ENCODE results near the gene ALS2.

Gene ALS2

DNA sequence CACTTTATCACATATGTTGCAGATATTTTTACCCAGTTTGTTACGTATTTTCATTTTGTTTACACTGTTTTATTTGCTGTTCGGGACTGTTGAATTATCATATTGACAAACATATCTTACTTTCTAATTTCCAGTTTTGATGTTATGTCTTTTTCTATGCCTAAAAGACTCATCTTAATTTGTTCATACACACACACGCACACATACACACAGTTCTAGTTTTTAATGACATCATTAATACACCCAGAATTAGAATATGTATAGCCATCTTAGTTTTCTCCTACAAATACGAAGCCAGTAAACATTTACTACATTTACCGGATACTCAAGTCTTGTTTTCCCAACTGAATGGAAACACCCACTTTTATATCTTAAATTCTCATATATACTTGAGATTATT lies 29.2 kb downstream of the ALS2 start:
- no peak for DNase-seq

DNA sequence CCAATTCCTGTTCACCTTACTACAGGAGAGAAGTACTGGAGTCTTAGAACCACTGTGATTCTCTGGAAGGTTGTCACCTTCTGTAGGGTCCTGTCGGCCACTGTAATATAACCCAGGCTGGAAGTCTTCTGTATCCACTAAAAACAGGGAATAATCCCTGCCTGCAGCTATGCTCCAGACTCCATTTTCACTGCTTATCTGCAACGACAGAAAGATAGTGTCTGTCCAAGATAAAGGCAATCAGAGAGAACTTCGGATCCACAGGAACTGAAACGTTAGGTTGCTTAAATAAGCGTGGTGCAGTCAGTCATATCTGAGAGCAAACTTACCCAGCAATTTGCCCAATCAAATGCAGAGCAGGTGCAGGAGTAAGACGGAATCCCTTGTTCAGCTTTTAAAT lies 34.2 kb downstream of the ALS2 start:
- DNase-seq: no peak

DNA sequence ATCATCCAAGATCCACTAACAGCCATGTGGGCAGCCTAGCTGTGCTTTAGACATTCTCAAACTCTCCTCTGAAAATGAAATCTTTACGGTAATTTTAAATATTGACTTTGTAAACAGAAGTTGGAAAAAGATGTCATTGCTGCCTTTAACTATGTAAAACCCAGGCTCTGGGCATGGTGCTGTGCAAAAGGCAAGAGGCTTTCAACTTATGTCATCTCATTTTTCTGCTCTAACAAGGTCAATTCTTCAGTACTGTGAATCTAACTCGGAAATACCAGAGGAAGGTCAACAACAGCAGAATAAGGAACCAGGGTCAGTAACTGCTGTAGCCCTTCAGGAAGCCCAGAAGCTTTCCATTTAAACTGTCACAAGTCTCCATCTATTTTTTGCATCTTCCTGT lies 45.2 kb downstream of the ALS2 start:
- no peak for DNase-seq

DNA sequence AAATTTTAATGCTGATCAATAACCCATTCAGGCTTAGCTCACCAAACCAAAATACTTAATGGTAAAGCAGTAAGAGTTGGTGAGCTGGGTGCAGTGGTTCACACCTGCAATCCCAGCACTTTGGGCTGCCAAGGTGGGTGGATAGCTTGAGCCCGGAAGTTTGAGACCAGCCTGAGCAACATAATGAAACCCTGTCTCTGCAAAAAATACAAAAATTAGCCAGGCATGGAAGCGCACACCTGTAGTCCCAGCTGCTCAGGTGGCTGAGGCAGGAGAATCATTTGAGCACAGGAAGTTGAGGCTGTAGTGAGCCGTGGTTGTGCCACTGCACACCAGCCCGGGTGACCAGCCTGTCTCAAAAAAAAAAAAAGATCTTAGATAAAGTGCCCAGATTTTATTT lies 46.6 kb downstream of the ALS2 start:
- DNase-seq: no peak

DNA sequence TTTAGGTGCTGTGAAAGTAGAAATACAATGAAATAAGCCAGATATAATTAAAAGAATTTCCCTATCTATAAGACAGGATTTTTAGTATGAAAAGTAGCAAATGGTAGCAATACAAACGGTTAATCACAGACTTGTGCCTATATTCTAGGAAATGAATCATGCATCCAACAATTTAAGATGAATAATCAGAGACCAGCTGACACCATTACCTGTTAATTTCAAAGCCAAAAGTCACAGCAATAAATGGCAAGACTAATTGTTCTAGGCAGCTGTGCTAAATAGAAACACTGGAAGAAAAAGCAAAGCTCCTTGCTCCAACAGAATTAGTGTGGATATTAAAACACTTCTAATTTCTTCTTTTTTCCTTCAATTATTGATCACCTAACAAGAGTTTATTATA lies 47.2 kb downstream of the ALS2 start:
- DNase-seq: no peak

DNA sequence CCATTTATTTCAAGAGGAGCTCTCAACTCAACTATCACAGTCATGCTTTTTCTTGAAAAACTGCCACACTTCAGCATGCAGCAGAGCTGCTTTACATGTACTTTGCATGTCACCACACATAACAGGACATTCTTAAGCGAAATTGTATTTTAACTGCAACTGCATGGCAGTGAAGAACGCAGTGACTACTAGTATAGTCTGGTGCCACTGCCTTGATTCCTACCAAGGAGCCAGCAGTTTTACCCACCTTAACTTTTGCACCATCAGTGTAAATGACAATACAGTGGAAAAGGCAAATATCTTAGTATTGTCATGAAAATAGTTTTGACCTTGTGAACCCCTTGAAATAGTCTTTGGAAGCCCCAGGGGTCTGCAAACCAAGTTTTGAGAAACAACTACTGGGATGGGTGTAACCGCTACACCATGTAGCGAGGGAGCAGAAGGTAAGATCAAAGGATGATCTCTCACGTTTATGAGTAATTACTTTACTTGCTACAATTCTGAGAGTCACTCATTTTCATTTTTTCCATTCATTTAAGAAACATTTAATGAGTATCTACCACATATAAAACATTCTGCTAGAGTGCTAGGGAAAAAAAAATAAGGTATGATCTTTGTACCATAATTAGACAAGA lies 50.0 kb downstream of the ALS2 start:
- no peak for DNase-seq

DNA sequence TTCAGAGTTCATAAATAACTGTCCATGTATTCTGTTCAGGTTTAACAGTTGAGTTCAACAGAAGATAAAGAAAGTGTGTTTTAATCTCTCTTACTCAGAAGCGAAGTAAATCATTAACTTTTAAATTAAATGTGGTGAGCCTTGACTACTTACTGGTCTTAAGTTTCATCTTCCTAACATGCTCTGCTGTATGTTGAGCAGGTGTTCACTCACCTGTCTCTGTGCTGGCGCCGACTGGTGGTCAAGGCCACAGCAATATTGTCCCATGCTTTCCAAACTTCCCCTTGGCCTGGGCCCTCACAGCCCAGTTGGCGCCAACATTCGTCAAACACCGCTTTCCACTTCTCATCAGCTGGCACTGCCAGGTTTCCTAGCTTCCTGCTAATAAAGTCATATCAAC lies 65.3 kb downstream of the ALS2 start:
- DNase-seq: no peak

DNA sequence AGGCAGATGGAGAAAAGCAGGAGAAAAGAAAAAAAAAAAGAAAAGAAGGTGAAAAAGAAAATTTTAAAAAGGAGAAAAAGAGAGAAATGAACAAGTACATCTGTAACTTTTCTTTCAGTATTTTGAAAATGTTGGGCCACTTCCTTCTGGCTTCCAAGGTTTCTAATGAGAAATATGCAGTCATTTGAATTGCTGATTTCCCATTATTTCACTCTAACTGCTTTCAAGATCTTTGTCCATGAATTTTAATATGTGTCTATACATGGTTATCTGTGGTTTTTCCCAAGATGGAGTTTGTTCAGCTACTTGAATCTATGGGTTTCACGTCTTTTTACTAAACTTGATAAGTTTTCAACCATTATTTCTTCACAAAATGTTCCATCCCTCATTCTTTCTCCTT lies 68.0 kb downstream of the ALS2 start:
- no peak for DNase-seq

DNA sequence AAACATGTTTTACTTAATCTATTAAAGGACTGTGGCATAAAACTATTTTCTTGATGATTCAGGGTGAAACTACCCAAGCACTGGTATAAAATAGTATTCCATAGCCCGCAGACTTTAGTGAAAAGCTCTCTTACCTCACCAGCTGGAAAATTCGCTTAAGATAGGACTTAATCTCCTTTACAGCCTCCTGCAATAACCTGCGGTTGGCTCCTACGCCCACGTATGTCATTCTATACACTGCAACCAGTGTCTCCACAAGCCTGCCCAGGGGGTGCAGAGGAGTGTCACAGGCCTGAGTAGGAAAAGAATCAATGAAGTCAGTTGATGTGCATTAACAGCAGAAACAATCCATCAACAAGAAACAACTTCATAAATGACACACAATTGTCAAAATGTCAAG lies 71.0 kb downstream of the ALS2 start:
- DNase-seq: no peak

DNA sequence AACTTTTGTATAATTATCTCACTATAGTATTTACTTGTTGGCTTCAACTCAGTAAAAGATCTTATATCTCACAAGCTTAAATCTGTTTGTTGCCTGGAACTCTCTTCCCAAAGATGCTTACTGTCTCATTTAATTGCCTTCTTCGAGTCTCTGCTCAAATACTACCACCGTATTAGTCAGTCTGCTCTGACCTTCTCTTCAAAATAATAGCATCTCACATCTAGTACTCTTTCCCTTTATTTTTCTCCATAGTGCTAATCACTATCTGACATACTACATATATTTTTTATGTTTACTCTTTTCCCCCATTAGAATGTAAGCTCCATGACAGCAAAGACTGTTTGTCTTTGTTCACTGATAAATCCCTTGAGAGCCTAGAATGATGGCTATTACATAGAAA lies 71.7 kb downstream of the ALS2 start:
- DNase-seq: no peak

DNA sequence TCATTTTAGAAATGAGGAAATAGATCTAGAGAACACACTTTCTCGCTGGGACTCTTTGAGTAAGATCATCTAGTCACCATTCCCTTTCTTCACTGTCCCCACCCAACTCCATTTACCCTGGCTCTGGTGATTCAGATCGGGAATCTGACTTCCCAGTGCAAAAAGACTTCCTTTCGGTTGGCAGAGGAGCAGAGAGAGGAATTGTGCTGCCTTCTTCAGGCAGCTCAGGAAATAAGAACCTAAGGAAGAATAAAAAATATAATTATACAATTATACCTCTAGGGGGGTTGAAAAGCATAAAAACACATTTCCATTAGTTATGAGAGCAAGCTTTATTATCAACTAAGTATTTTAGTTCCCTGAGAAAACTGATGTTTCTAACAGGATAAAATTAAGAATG lies 73.0 kb downstream of the ALS2 start:
- DNase-seq: no peak

DNA sequence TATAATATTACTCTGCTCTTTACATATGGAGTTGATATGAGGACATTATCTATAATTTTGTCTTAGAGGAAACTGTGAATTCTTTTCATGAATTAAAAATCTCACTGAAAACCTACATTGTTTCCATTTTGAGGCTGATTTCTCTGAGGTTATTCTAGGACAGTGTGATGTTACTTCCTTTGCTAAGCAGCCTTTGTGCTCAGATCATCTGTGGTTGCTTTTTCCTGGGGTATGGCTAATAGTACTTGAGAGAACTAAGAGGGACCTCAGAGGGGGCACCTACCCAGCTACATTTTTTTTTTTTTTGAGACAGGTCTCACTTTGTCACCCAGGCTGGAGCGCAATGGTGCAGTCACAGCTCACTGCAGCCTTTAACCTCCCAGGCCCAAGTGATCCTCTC lies 73.6 kb downstream of the ALS2 start:
- no peak for DNase-seq

DNA sequence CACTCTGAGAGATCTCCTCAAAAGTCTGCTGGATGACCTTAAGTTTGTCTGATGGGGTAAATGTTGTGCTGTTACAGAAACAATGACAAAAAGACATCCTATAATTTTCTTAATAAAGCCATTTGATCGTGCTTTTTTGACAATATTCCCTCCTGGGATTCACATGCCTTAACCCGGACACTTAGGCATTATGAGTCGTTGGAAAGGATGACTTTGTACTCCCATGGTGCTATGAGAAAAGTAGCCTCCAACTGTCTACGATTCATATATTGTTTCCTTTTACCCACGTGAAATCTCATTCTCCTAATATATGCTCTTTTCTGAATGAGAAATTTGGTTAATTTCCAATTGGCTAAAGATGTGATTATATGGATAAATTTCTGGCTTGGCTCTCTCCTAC lies 76.2 kb downstream of the ALS2 start:
- no peak for DNase-seq

DNA sequence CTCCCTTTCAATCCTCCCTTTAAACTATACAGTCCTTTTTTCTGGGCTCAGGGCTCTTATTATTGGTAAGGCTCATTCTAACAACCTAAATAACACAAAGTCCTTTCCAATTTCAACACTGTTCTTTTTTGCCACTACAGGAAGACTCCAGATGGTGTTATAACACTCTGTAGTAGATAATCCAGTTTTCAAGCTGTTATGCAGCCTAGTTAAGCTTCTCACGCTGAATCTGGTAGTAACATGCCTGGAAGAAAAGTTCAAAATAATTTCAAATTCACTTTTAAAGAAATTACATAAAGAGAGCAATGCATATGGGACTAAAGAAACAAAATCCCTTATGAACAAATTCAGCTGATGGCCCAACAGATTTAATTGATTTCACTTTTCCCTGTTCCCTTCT lies 79.1 kb downstream of the ALS2 start:
- peak in 1 of 2 experiments; percentile 15 for DNase-seq

DNA sequence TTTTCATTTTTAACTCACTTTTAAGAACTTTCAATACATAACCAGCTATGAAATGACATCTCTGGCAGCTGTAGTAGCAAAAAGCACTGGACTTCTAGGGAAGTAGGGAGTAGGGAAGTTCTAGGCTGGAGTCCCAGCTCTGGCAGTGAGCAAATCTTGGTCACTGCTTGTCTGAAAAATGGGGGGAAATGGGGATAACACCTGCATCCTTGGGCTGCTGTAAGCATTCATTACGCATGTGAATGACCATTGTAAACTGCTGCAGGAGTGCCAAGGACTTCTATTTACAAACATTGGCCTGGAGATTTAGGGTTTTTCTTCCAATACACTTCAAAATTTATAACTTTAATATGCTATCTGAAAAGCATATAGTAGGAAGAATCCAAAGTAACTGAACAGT lies 81.3 kb downstream of the ALS2 start:
- DNase-seq: no peak

DNA sequence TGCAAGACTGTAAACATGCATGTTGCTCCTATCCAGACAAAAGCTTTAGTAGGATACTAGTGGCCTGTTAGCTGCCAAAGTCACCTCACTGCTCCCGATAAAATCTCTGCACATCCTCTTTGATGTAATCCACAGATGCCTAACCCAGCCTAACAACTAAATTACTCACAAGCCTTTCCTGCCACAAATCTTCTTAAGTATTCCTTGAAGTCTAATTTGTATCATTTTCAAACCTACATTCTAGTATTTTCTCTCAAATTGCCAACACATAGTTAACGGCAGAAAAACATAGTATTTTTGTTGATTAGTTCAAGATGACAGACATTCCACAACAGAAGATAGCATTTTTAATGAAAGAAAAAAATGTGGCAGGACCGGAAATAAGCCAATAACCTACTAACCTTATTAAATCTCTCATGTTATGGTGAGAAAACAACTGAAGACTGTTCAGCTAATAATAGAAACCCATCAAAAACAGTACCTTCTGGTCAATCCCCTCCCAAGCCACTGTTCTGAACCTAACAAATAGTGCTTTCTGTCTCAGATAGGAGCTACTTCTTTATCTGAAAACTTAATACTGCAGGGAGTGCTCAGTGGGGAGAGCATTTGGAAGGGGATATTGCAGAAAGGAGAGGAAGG lies 82.0 kb downstream of the ALS2 start, which contains the start of gene MPP4:
Gene MPP4 (minus strand): TSS at position 57 of the 639 bp plus-strand sequence. CDS start 4,690 bp downstream, outside the sequence.
- no peak for DNase-seq

DNA sequence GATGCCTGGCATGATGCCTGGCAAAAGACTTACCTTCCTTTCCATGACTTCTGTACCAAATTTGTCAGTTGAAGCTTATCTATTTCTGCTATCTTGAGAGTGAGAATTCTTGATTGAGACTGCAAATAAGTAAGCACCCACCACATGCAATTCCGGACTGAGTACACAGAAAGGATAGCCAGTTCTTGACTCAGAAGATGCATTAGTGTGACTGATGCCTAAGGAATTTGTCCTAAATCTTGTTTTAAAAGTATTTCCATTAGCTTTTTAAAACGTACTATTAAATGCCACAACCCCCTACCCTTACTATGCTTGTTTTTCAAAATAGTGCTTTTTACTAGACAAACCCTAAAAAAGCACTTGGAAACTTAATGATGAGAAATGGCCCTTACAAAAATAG lies 82.8 kb downstream of the ALS2 start:
- DNase-seq: no peak

DNA sequence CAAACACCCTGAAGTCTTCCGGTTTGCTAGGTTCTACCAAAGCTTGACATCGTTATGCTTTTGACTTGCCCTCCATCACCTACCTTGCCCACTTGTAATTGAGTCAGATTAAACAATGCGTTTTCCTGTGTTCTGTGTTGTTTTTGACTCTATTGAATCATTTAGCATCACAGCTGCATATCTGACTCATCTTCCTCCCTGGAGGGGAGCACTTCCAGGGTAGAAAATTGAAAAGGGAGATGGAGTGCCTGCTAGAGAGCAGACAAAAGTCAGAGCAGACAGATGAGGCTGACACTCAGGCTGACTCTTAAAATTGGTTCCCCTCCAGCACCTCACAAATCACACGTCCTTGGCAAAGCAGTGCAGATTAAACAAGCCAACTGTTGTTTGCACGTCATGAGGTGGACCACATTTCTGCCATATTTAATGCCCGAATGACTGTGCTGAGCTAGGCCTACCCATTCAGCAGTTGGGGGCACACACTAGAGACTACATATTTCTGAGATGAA lies 84.5 kb downstream of the ALS2 start:
- DNase-seq: no peak

DNA sequence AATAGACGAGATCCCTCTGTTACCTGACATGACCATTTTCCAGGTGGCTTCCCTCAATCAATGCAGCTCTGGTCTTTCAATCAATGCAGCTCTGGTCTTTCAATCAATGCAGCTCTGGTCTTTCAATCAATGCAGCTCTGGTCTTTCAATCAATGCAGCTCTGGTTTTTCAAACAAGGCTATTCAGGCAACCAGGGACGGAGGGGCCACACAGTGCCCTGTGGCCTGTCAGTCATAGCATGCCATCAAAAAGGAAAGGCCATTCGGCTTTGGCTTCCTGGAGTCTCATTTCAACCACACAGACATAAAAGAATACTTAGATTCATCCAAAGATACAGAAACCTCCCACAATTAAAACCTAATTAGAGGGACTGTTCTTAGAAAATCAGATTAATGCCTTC lies 95.6 kb downstream of the ALS2 start:
- no peak for DNase-seq

DNA sequence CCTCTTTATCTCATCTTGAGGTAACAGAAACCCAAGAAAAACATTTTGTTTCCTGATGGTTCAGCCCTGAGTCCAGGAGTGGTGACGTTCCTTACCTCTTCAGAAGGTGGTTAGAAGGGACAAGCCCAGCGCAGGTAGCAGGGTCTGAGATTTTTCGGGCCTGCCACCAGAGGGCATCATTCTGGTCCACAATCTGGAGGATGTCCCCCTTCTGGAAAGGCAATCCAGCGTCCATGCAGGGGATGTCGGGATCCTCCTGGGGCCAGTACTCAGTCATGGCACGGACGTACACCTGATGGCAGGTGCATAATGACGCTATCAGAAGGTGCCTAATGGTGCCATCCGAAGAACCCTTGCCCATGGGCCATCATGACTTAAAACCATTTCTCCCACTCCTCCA lies 100.0 kb downstream of the ALS2 start:
- DNase-seq: no peak

DNA sequence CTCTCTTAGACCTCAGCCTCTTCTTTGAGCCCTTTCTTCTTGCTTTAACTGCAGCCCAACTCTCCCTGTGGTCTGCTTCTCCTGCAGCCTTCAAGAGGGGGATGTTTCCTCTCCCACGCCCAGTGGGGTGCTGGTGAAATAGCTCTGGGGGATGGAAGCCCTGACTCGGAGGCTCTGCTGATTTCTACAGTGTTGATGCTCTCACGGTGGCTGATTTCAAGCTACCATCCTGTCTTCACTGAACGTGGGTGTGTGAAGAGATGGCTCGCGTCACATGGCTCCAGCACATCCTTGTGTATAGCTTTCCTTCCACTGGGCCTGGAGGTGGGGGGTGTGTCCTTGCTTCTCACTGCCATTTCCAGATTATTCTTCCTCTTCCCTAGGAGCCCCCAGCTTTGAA lies 102.3 kb downstream of the ALS2 start:
- DNase-seq: no peak

DNA sequence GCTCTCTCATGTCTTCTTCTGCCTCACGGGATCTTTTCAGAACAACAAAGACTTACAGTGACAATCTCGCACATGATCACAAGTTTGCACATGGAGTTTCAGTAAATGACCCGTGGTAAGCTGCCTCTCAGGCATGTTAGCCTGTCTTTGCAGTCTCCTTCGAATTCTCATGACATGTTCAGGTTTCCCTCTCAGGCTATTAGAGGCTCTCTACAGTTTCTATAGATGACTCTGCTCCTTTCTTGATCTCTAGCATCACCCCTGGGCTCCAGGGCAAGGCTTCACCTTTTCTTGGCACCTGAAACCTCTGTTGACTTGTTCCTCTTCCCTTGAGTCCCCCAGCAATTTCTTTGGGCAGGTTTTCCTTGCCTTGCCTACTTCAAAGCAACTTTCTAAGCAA lies 105.3 kb downstream of the ALS2 start:
- no peak for DNase-seq

DNA sequence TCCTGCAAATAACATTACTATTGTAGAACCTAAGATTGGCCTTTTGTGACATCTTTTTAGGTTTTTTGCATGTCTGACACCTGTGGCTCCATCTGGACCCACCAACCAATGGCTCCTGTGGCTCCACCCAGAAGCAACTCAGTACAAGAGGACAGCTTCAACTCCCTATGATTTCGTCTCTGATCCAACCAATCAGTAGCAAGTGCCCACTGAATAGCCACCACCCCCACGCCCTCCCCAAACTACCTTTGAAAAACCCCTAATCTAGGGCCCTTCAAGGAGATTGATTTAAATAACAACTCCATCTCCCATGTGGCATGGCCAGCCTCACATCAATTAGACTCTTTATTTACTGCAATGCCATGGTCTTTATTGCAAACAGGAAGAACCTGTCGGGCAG lies 105.9 kb downstream of the ALS2 start:
- DNase-seq: no peak

DNA sequence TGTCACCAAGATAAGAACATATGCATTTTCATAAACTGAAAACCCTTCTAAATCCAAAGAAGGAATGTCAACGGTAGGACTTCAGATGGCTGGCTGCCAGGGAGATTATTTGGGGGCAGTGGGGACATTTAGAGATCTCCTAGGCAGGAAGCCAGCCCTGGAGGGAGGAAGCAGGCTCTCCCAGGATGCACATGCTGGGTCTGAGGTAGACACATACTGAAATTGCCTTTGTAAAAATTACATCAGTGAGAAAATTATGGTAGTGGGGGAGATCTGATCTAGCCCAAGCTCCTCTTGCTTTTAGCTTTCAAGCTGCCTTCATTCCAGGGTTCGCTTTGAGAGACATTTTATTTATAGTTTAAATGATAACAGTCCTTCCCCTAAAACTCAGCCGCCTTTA lies 106.4 kb downstream of the ALS2 start:
- no peak for DNase-seq

DNA sequence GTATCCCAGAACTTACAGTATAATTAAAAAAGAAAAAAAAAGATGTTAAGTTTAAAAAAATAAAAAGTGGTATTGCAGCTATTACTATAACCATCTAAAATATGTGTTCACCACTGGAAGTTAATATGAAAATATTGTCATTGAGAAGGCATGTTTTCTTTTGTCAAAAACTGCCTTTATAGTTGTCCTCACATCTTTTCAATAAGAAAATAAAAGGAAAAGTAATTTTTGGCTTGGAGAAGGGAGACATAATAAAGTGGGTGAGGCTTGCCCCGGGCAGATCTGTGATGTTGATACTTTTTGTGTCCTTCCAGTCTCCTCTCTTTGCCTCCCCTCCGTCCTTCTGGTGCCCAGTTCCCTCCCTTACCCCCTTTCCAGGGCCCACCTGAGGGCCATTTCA lies 107.2 kb downstream of the ALS2 start:
- no peak for DNase-seq

Data from cerebellar nuclear complex (tissue), 1 donor.